ENCODE results near the gene CHRNE.
"Not testable (repeated sequence)": the region's sequence is repeated elsewhere in the genome, so short reads cannot be mapped to it uniquely, and the experiment has no call there.

CHRNE gene

DNA sequence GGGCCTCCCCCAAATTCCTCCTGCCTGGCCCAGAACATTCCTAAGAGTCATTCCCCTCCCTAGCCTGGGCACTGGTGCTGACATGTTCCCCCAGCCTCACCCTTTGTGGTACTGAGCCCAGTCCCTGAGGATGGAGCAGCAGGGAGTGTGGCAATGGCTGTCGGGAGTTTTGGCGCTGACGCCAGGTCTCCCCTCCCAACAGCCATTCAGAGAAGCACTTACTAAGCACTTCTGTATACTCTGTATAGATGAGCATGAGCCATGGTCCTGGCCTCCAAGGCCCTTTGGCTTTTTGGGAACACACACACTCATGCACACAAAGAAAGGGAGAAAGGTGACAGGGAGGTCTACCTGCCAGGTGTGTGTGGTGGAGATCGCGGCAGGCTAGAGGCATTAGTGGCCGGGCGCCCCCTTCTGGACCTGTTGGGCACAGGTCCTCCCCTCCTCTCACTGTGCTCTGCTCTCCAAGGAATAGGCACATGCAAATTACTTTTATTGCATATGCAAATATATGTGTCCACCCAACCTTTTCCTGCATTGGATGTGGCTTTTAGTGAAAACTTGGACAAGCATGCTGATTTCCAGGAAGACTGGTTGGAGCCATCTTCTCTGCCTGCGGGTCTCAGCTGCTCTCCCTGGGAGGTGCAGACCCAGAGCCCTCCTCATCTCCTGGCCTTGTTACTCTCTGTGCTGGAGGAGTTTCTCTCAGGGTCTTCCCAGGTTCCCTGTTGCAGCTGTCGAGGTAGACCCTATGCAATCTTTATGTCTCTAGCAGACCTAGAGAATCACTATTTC lies 20.9 kb downstream of the CHRNE start:
- DNase-seq = peak; percentile 69

DNA sequence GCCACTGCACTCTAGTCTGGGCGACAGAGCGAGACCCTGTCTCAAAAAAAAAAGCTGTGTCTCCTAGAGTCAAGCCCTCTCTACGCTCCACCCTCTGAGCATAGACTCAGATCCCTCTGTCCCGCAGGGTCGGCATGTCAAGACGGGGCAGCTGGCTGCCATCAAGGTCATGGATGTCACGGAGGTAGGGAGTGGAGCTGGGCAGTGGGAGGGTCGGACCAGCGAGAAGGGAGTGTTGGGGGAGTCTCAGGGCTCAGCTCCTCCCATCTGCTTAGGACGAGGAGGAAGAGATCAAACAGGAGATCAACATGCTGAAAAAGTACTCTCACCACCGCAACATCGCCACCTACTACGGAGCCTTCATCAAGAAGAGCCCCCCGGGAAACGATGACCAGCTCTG lies 22.0 kb downstream of the CHRNE start:
- no peak for DNase-seq

- DNase-seq = no peak
Observed at GRCh38 chr17:4879601-4880000, 23.3 kb downstream of the CHRNE start.

DNA sequence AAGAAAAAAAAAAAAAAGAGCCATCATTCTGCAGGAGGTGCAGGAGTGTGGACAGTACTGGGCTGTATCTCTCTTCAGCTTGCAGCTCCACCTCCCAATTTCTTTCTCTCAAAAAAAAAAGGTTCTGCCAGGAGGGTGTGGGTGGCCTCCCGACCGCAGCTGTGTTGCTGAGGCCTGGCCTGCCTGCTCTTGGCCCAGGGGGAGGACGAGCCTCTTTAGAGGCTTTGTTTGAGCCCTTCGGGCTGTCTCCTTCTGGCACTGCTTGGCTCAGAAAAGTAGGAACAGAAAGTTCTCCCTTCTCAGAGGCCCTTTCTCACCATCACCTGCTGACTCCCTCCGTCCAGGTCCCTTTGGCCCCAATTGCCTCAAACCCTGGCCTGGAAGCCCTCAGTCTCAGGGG lies 25.8 kb downstream of the CHRNE start:
- DNase-seq = no peak

- DNase-seq = no peak
Observed at GRCh38 chr17:4872786-4873185, 30.1 kb downstream of the CHRNE start.

DNA sequence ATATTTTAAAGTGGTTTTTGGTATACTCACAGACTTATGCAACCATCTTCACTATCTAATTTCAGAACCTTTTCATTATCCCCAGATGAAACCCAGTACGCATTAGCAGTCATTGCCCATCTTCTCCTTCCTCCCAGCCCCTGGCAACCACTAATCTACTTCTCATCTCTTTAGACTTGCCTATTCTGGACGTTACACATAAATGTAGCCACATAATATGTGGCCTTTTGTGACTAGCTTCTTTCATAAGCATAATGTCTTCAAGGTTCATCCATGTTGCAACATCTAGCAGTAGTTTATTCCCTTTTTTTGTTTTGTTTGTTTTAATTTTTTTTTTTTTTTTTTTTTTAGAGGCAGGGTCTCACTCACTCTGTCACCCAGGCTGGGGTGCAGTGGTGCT lies 32.0 kb downstream of the CHRNE start:
- DNase-seq = no peak

DNA sequence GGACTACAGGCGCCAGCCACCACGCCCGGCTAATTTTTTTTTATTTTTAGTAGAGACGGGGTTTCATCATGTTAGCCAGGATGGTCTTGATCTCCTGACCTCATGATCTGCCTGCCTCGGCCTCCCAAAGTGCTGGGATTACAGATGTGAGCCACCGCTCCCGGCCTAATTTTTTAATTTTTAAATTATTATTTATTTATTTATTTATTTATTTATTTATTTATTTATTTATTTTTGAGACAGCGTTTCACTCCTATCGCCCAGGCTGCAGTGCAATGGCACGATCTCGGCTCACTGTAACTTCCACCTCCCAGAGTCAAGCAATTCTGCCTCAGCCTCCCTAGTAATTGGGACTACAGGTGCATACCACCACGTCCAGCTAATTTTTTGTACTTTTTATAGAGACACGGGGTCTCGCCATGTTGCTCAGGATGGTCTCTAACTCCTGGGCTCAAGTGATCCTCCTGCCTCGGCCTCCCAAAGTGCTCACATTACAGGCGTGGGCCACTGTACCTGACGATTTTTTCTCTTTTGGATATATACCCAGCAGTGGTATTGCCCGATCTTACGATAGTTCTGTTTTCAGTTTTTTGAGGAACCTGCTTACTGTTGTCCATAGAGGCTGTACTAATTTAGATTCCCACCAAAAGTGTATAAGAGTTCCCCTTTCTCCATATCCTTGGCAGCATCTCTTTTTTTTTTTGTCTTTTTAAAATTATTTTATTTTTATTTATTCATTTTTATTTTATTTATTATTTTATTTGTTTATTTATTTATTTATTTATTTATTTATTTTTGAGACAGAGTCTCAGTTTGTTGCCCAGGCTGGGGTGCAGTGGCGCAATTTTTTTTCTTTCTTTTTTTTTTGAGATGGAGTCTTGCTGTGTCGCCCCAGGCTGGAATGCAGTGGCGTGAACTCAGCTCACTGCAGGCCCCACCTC lies 33.6 kb downstream of the CHRNE start:
- not testable (repeated sequence) for DNase-seq

DNA sequence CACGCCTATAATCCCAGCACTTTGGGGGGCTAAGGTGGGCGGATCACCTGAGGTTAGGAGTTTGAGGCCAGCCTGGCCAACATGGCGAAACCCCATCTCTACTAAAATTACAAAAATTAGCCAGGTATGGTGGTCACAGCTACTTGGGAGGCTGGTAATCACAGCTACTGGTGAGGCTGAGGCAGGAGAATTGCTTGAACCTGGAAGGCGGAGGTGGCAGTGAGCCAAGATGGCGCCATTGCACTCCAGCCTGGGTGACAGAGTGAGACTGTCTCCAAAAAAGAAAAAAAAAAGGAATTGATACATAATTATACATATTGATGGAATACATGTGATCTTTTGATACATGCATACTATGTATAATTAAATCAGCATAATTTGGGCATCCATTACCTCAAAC lies 35.4 kb downstream of the CHRNE start:
- not testable (repeated sequence) for DNase-seq

GRCh38 chr17:4863321-4863720 lies 39.6 kb downstream of the CHRNE start:
- DNase-seq = no peak

GRCh38 chr17:4862720-4863119 lies 40.2 kb downstream of the CHRNE start:
- DNase-seq = no peak

- DNase-seq = no peak
Observed at GRCh38 chr17:4861052-4861451, 41.8 kb downstream of the CHRNE start.

GRCh38 chr17:4860651-4861050 lies 42.2 kb downstream of the CHRNE start:
- DNase-seq = no peak

DNA sequence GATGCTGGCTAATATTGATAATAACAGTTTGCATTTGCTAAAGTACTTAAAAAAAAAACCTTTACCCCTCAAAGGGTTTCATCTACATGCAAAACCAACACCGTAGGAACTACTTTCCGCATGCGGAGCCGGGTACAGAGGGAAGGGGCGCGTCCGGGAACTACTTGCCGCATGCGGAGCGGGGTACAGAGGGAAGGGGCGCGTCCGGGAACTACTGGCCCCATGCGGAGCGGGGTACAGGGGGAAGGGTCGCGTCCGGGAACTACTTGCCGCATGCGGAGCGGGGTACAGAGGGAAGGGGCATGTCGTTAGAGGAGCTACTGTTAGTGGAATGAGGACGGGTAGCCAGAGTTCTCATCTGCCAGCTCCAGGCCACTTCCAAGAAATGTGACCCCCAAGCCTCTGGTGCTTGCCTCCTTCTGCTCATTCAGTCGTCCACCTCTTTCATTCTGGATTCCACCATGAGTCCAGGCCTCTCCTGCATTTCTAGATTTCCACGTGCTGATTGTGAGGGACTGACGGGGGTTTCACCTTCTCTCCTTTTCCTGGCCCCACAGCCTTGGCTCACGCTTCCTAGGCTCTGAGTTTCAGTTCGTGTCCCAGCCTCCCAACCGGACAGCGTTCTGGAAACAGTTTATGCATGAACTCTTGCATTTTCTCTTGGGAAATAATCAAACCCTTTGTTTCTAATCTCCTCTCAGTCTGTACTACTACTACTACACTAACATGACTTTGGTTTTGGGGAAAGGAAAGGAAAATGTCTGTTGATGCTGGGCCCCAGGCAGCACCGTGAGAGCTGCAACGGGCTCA lies 42.9 kb downstream of the CHRNE start:
- DNase-seq = no peak

DNA sequence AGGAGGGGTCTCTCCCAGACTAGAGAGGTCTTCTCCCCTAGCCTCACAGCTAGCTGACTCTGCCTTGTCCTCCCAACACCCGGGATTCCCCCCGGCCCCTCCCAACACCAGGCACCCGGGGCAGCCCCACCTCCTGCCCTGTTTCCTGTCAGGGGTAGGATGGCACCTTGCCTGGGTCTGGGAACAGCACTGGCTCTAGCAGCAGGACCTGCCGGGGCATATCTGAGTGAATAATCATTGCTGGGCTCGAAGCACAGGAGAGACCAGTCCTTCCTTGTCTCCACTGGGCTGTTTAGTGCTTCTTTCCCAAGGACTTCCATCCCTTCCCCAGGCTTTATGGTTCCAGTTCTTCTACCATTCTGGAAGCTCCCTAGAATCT lies 44.0 kb downstream of the CHRNE start:
- DNase-seq = no peak

DNA sequence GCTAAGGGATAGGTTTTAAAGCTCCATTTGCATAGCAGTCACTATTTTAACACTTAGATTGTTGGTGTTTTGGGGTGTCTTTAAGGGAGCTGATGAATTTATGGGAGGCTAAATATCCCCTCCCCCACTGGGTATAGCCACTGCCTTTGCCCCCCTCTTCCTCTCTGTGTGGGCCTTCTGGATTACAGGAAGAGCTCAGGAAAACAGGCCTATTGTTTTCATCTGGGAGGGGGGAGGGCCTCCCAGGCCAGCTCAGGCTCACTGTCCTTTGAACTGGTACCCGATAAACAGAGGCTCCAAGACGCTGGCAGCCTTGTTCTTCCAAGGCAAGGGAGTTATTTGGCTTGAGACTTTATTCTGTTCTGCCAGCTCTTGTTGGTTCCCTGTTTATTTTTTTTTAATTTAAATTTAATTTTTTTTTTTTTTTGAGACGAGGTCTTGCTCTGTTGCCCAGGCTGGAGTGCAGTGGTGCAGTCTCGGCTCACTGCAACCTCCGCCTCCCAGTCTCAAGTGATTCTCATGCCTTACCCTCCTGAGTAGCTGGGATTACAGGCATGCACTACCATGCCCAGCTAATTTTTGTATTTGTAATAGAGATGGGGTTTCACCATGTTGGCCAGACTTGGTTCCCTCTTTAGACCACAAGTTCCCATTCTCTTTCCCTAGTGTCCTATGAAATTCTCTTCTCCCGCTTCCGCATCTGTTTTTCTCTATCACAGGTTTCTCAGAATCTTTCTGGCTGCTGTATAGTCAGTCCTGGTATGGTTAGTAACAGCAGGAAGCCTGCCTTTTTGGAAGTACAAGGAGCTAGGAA lies 44.6 kb downstream of the CHRNE start:
- no peak for DNase-seq

DNA sequence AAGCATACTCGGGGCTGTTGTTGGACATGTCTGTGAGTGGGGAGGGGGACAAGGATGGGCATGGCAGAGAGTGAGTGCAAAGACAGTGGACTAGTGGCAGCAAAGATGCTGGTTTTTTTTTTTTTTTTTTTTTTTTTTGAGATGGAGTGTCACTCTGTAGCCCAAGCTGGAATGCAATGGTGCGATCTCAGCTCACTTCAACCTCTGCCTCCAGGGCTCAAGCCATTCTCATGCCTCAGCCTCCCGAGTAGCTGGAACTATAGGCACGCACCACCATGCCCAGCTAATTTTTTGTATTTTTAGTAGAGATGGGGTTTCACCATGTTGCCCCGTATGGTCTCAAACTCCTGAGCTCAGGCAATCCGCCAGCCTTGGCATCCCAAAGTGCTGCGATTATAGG lies 45.6 kb downstream of the CHRNE start:
- not testable (repeated sequence) for DNase-seq

DNA sequence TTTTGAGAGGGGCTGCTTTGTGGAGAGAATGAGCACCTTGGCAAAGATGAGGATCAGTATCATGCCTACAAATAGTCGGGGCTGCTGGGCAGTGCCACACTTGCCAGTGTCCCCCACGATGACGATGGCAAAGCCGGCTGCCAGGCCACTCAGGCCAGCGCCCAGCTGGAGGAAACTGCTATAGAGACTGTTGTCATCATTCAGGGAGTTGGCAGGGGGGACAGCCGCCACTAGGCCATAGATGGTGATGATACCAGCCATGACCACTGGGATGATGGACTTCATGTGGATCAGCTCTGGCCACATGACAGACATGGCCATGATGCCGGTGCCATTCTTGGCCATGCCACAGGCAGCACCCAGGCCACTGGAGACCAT lies 46.0 kb downstream of the CHRNE start:
- DNase-seq = no peak

- DNase-seq = peak; percentile 20
Observed at GRCh38 chr17:4856271-4856936, 46.5 kb downstream of the CHRNE start.

GRCh38 chr17:4854111-4854681 lies 48.7 kb downstream of the CHRNE start:
- peak; percentile 97 for DNase-seq

DNA sequence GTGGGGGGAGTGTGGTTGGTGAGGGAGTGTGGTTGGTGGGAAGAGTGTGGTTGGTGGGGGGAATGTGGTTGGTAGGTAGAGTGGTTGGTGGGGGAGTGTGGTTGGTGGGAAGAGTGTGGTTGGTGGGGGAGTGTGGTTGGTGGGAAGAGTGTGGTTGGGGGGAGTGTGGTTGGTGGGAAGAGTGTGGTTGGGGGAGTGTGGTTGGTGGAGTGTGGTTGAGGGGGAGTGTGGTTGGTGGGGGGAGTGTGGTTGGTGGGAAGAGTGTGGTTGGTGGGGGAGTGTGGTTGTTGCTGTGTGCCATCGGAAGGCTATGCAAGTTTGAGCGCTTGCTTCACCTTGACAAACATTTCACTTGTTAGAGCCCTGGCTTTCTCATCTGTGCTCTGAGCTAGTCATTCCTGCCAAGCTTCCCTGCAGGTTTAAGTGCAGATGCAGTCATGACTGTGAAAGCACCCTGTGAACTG lies 49.7 kb downstream of the CHRNE start:
- DNase-seq = no peak

DNA sequence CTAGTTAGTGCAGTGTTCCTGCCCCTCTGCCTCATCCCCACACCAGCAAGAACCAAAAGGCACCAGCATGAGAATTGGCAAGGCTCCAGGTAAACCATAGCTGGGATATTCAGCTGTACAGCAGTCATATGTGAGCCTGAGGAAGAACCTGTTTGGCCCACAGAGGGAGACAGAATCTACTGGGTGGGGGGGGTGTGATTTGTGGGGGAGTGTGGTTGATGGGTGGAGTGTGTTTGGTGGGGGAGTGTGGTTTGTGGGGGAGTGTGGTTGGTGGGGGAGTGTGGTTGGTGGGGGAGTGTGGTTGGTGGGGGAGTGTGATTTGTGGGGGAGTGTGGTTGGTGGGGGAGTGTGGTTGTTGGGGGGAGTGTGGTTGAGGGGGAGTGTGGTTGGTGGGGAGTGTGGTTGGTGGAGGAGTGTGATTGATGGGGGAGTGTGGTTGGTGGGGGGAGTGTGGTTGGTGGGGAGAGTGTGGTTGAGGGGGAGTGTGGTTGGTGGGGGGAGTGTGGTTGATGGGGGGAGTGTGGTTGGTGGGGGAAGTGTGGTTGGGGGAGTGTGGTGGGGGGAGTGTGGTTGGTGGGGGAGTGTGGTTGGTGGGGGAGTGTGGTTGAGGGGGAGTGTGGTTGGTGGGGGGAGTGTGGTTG lies 50.2 kb downstream of the CHRNE start:
- DNase-seq = peak; percentile 69
